Cardiac fibroblast (primary cell): ENCODE measurements around the gene ZSWIM4.

Experiments used
- DNase-seq, 2 donors: peaks; one replicate each; pipeline versions ENCODE4 v3.0.0 to v3.0.0-alpha.2; 2010; ENCODE audit warnings: low read depth in 2 of 2
- H3K4me3 ChIP-seq, 2 donors: replicated peaks in 1 of 2; 1 replicate in 1 of 2; 2 replicates in 1 of 2; pipeline ENCODE4 v1.5.1; 2011; ENCODE audit warnings: low read depth in 2 of 2, low read length in 2 of 2, mild to moderate bottlenecking in 2 of 2, moderate library complexity in 1 of 2
- TF ChIP-seq, protein P1 (sequence below): IDR thresholded peaks from one replicate; pipeline ENCODE4 v1.5.1; 2011; ENCODE audit warnings: low read depth, mild to moderate bottlenecking, low read length, inconsistent platforms

Gene ZSWIM4

DNA sequence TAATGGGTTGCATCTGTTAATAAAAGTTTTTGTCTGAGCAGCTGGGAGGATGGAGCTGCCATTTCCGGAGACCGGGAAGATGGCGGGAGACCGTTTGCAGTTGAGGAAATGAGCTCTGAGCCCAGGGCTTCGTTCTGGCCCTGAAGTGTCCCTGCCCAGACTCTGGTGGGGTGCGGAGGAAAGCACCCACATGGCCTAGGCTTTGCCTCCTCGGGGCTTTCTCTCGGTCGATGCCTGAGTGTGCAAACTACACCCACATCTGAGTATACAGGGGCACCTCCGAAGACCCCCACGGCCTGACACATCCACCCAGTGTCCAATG lies 66.1 kb downstream of the ZSWIM4 start:
- TF ChIP-seq, protein P1, sequence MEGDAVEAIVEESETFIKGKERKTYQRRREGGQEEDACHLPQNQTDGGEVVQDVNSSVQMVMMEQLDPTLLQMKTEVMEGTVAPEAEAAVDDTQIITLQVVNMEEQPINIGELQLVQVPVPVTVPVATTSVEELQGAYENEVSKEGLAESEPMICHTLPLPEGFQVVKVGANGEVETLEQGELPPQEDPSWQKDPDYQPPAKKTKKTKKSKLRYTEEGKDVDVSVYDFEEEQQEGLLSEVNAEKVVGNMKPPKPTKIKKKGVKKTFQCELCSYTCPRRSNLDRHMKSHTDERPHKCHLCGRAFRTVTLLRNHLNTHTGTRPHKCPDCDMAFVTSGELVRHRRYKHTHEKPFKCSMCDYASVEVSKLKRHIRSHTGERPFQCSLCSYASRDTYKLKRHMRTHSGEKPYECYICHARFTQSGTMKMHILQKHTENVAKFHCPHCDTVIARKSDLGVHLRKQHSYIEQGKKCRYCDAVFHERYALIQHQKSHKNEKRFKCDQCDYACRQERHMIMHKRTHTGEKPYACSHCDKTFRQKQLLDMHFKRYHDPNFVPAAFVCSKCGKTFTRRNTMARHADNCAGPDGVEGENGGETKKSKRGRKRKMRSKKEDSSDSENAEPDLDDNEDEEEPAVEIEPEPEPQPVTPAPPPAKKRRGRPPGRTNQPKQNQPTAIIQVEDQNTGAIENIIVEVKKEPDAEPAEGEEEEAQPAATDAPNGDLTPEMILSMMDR, result no peak
- peak in 1 of 2 donors; percentile 33 for DNase-seq
- peak overlapping the region in 1 of 2 donors; percentile 46 for H3K4me3 ChIP-seq

DNA sequence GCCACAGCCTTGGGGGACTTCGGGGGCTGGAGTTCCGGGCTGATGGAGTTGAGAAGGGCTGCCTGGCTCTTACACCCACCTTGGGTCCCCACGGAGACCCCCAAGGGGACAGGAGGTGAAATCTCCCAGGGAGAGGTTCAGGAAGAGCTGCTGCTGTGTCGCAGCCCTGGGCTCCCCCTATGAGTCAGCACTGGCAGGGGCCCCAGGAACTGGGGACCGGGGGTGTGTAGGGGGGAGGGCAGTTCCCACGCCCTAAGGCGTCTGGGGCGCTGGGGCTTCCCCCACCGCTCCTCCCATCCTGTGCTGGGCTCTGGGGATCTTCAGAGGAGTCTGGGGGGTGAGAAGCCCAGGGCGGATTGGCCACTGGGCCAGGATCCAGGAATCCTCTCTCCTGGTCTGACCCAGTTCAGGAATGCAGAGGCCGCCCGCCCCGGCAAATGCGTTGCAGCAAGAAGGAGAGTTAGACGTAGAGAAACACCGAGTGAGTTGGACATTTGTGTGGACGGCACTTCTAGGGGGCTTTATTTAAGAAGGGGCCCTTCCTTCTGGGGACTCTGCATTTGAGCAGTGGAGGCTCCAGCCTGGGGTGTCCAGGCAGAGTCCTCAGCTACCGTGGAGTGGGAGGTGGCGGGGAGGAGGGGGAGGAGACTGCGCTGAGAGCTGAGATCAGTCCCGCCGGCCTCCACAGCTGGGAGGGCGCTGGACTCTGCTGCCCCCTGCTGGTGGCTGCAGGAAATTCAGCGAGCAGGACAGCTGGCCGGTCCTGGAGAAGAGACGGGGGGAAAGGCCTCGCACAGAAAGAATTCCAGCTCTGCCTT lies 66.7 kb downstream of the ZSWIM4 start:
- TF ChIP-seq, protein P1, result peak; percentile 90
- peak overlapping the region; percentile 29 to 46 for H3K4me3 ChIP-seq
- DNase-seq, result peak; percentile 94 to 96

- TF ChIP-seq, protein P1, result no peak
- DNase-seq, result no peak
- no peak overlapping the region for H3K4me3 ChIP-seq
Observed at GRCh38 chr19:13864046-13864666, 68.9 kb downstream of the ZSWIM4 start.

DNA sequence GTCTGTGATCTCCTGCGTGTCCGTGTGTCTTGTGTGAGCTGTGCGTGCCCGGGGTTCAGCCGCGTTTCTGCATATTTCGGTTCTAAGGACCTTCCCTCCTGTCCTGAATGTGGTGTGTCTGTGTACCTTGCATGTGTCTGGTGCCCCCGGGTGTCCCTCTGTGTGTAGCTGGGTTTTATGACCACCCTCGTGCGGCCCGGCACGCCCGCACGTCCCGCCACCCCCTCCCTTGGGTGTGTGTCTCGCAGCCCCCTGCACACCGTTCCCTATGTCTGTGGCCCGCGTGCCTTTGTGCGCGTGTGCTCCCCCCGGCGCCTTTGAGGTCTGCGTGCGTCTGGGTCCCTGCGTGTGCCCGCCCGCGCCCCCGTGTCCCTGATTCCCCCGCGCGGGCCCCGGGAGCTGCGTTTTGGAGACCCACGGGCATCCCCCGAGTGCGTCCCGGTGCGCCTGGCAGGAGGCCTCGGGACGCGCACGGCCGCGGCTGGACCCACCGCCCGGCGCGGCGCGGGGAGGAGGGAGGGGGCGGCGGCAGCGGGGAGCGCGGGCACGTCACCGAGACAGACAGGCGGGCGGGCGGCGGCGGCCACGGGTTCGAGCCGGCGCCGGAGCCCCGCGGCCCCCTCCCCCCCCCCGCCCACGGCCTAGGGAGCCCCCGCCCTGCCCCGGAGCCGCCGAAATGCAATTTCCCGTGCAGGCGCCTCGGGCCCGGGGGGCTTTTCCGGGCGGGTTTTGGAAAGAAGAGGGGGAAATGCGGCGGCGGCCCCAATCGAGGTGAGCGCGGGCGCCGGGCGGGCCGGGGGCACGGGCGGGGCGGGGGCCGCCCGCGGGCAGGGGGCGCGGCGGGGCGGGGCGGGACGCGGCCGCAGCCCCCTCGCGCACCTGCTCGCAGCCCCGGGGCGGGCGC lies 69.7 kb downstream of the ZSWIM4 start:
- TF ChIP-seq, protein P1, result no peak
- DNase-seq, result no peak
- H3K4me3 ChIP-seq, result peak overlapping the region; percentile 52 to 54

DNA sequence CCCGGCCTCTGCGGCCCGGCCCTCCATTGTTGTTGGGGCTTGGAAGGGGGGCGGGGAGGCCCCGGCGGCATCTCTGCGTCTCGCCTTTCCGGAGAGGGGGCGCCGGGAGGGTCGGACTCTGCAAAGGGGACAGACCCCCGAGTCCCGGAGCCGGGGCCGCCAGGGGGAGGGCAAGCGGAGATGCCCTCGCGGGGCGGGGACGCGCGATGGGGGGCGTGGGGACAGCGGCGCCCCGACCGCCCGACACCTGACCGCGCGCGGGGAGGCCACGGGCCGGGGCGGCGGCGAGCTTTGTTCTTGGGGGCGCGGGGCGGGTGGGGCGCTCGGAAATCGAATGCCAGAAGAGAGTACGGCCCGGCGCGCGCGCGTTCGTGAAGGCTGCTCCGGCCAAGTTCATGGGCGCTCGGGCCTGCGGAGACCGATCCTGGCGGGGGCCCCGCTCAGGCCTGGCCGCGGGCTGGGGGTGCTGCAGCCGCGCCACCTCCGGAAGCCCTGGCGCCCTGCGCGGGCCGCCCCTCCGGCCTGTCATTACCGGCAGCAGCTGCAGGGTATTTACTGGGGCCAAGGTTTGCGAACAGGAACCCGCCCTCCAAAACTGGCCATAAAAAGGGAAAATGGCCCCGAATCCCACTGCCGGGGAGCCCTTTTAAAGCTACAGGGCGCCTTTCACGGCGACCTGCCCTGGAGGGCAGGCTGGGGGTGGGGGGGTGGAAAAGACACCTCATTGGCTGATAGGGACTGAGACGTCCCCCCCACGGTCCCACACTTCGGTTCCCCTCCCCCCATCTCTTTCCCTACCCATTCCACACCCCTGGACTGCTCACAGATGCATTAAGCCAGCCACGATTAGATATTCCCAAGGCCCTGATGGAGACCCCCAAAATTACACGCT lies 70.6 kb downstream of the ZSWIM4 start:
- no peak for DNase-seq
- TF ChIP-seq, protein P1, result no peak
- H3K4me3 ChIP-seq, result peak overlapping the region; percentile 52 to 54

- no peak overlapping the region for H3K4me3 ChIP-seq
- TF ChIP-seq, protein P1, result no peak
- no peak for DNase-seq
Observed at GRCh38 chr19:13866463-13867046, 71.3 kb downstream of the ZSWIM4 start.
